ENCODE measurements around the gene RHOF. TPM values are rescaled to one million over a fixed set of nuclear protein-coding genes. Genes with fewer than 3 reads are reported as not detected.

RHOF gene
- total and polyA plus RNA-seq, 4 donors, result 0.97 to 7.0 (median 3.5) TPM

DNA sequence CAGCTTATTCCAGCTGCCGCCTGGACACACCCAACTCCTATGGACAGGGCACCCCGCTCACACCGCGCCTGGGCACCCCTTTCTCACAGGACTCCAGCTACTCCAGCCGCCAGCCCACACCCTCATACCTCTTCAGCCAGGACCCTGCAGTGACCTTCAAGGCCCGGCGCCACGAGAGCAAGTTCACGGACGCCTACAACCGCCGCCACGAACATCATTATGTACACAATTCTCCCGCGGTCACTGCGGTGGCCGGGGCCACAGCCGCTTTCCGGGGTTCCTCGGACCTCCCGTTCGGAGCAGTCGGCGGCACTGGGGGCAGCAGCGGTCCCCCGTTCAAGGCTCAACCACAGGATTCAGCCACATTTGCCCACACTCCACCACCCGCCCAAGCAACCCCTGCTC is 16.2 kb upstream of the RHOF start:
- Histone ChIP-seq H3K27ac (ENCODE audit: low read depth in 1 of 2, low read length in 2 of 2) (no peak overlapping the region), H3K36me3 (ENCODE audit: control insufficient read depth in 4 of 4, insufficient read depth in 3 of 4, low read depth in 1 of 4, low read length in 3 of 4) (peaks cover 18 to 26% (median 21%) of the 10 kb centered on the region in 4 donors), H3K27me3 (ENCODE audit: control insufficient read depth in 4 of 4, insufficient read depth in 4 of 4, low read length in 3 of 4) (no peaks in the 10 kb centered on the region), H3K4me3 (ENCODE audit: low read depth in 1 of 3, low read length in 3 of 3) (no peak overlapping the region), H3K9me3 (ENCODE audit: control insufficient read depth in 4 of 4, low read length in 3 of 4) (no peaks in the 10 kb centered on the region), H3K9ac (ENCODE audit: low read depth in 1 of 2, low read length in 2 of 2) (no peak overlapping the region), H3K4me1 (ENCODE audit: control insufficient read depth in 4 of 4, insufficient read depth in 4 of 4, low read length in 3 of 4) (peaks cover 11 to 75% (median 55%) of the 10 kb centered on the region in 4 donors)
- TF ChIP-seq NR2F2 (IDR thresholded peaks at IDR 0.05) (no peak), HNF4A (conservative IDR thresholded peaks at IDR 0.05) (no peak)
- WGBS, result 85% methylated on average over 27 of the region's 27 CpGs
- DNase-seq (ENCODE audit: low spot score), result no peak

DNA sequence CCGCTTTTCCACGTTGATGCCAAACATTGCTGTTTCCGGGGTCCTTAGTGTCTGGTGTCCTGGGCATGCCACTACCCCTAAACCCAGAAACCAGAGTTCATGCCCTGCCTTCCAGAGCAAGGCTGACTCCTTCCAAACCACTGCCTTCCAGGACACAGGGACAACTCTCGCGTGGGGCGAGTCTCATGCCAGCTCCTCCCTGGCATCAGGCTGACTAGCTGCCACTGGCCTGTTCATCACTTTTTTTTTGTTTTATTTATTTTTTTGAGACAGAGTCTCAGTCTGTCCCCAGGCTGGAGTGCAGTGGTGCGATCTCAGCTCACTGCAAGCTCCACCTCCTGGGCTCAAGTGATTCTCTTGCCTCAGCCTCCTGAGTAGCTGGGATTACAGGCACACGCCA is 15.1 kb upstream of the RHOF start:
- 62% methylated on average over 8 of the region's 8 CpGs for WGBS
- DNase-seq (ENCODE audit: low spot score), result no peak
- no peak overlapping the region for H3K4me3 ChIP-seq (ENCODE audit: low read depth in 1 of 3, low read length in 3 of 3)
- TF ChIP-seq TAF1 (conservative IDR thresholded peaks at IDR 0.05) (no peak), FOXA1 (IDR thresholded peaks at IDR 0.05) (no peak), RXRA (IDR thresholded peaks at IDR 0.05) (no peak), SP1 (IDR thresholded peaks at IDR 0.05) (no peak), FOXA2 (IDR thresholded peaks at IDR 0.05) (no peak), NR2F2 (IDR thresholded peaks at IDR 0.05) (no peak), YY1 (IDR thresholded peaks at IDR 0.05) (no peak), HNF4A (conservative IDR thresholded peaks at IDR 0.05) (no peak), EGR1 (IDR thresholded peaks at IDR 0.05; ENCODE audit: low read depth in 2 of 2) (no peak)
- TF ChIP-seq, protein P1, sequence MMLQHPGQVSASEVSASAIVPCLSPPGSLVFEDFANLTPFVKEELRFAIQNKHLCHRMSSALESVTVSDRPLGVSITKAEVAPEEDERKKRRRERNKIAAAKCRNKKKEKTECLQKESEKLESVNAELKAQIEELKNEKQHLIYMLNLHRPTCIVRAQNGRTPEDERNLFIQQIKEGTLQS (IDR thresholded peaks at IDR 0.05), result no peak
- TF ChIP-seq, protein P2, sequence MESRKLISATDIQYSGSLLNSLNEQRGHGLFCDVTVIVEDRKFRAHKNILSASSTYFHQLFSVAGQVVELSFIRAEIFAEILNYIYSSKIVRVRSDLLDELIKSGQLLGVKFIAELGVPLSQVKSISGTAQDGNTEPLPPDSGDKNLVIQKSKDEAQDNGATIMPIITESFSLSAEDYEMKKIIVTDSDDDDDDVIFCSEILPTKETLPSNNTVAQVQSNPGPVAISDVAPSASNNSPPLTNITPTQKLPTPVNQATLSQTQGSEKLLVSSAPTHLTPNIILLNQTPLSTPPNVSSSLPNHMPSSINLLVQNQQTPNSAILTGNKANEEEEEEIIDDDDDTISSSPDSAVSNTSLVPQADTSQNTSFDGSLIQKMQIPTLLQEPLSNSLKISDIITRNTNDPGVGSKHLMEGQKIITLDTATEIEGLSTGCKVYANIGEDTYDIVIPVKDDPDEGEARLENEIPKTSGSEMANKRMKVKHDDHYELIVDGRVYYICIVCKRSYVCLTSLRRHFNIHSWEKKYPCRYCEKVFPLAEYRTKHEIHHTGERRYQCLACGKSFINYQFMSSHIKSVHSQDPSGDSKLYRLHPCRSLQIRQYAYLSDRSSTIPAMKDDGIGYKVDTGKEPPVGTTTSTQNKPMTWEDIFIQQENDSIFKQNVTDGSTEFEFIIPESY (IDR thresholded peaks at IDR 0.05), result no peak
- TF ChIP-seq, protein P3, sequence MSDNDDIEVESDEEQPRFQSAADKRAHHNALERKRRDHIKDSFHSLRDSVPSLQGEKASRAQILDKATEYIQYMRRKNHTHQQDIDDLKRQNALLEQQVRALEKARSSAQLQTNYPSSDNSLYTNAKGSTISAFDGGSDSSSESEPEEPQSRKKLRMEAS (IDR thresholded peaks at IDR 0.05), result no peak
- TF ChIP-seq, protein P4, sequence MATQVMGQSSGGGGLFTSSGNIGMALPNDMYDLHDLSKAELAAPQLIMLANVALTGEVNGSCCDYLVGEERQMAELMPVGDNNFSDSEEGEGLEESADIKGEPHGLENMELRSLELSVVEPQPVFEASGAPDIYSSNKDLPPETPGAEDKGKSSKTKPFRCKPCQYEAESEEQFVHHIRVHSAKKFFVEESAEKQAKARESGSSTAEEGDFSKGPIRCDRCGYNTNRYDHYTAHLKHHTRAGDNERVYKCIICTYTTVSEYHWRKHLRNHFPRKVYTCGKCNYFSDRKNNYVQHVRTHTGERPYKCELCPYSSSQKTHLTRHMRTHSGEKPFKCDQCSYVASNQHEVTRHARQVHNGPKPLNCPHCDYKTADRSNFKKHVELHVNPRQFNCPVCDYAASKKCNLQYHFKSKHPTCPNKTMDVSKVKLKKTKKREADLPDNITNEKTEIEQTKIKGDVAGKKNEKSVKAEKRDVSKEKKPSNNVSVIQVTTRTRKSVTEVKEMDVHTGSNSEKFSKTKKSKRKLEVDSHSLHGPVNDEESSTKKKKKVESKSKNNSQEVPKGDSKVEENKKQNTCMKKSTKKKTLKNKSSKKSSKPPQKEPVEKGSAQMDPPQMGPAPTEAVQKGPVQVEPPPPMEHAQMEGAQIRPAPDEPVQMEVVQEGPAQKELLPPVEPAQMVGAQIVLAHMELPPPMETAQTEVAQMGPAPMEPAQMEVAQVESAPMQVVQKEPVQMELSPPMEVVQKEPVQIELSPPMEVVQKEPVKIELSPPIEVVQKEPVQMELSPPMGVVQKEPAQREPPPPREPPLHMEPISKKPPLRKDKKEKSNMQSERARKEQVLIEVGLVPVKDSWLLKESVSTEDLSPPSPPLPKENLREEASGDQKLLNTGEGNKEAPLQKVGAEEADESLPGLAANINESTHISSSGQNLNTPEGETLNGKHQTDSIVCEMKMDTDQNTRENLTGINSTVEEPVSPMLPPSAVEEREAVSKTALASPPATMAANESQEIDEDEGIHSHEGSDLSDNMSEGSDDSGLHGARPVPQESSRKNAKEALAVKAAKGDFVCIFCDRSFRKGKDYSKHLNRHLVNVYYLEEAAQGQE (IDR thresholded peaks at IDR 0.05), result no peak
- H3K9ac ChIP-seq (ENCODE audit: low read depth in 1 of 2, low read length in 2 of 2), result no peak overlapping the region
- H3K9me3 ChIP-seq (ENCODE audit: control insufficient read depth in 4 of 4, low read length in 3 of 4), result no peaks in the 10 kb centered on the region
- peaks cover 9 to 74% (median 52%) of the 10 kb centered on the region in 4 donors for H3K4me1 ChIP-seq (ENCODE audit: control insufficient read depth in 4 of 4, insufficient read depth in 4 of 4, low read length in 3 of 4)
- no peak overlapping the region for H3K27ac ChIP-seq (ENCODE audit: low read depth in 1 of 2, low read length in 2 of 2)
- H3K36me3 ChIP-seq (ENCODE audit: control insufficient read depth in 4 of 4, insufficient read depth in 3 of 4, low read depth in 1 of 4, low read length in 3 of 4), result peaks cover 14 to 20% (median 18%) of the 10 kb centered on the region in 4 donors
- H3K27me3 ChIP-seq (ENCODE audit: control insufficient read depth in 4 of 4, insufficient read depth in 4 of 4, low read length in 3 of 4), result no peaks in the 10 kb centered on the region
